HL-60/S4 treated with retinoic acid at 250 ng/mL for 4 days and 3 days (cell line): ENCODE results near the gene PHPT1.
"Not testable (repeated sequence)": the region's sequence is repeated elsewhere in the genome, so short reads cannot be mapped to it uniquely, and the experiment has no call there.

Experiments
- in situ Hi-C: fragments of 300-500 bp; cut with MboI; formaldehyde crosslinking; loops from 2 replicates; pipeline ENCODE4 v1.7.0; 2022; ENCODE audit warnings: low sequenced_read_pairs

PHPT1 gene

DNA sequence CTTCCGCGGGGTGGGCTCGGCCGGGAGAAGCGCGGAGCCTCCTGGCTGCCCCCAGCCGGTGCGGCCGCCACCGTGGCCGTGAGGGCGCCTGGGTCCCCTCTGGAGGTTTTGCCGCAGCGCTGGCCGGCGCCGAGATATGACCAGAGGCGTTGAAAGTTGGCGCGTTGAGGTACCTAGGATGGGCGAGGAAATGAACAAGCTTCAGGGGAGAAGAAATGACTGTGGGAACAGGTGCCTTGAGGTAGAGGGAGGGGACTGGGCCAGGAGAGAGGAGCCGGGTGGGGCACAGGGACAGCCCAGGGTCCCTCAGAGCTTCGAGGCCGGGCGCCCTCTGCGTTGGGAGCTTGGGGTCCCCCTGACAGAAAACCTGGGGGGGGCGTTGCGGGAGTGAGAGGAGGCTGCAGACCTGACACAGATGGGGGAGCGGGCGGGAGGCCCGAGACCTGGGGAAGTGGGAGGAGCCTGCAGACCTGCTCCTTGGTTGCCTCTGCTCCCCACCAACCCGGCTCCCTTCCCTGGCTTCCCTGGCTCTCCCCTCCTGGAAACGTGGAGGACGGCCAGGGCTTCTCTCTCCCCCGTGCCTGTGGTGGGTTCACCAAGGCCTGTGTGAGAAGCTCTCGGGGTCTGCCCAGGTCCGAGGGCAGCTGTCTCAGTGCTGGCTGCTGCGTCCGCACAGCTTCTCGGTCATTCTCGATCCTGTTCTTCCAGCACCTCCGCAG is 27.2 kb upstream of the PHPT1 start:
- in situ Hi-C loops: no loop called here

DNA sequence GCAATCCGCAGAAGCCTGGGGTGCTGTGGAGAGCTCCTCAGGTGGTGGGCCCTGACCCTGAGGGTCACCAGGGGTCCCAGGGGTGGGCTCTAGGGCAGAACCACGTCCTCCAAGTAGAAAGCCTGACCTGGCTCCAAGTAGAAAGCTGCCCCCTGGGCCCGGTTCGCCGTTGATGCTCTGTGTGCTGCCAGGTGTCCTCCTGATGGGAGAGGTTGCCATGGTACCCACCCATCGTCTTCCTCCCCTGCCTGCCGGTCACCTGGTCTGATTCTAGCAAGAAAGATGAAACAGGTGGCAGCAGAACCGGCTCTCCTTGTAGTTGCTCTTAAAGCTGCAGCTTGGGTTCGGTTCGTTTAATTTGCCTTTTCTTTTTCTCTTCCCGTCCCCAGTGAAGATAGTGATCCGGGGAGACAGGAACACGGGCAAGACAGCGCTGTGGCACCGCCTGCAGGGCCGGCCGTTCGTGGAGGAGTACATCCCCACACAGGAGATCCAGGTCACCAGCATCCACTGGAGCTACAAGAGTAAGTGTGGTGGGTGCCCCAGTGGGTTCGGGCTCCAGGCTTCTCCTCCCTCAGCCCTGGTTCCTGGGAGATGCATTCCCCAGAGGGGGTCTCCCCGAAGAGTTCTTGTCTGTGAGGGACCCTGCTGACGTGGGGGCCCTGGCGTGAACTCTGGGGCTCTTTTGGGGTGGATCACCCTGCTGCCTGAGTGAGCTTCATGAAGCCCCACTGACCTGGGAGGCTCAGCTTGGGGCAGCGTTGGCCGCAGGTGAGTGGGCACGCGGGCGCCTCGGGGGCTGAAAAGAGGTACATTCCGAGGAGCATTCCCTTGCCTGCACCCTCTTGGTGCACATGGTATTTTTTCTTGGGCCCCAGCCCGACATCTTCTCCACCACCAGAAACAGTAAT is 25.8 kb upstream of the PHPT1 start:
- in situ Hi-C loops: no loop called here

DNA sequence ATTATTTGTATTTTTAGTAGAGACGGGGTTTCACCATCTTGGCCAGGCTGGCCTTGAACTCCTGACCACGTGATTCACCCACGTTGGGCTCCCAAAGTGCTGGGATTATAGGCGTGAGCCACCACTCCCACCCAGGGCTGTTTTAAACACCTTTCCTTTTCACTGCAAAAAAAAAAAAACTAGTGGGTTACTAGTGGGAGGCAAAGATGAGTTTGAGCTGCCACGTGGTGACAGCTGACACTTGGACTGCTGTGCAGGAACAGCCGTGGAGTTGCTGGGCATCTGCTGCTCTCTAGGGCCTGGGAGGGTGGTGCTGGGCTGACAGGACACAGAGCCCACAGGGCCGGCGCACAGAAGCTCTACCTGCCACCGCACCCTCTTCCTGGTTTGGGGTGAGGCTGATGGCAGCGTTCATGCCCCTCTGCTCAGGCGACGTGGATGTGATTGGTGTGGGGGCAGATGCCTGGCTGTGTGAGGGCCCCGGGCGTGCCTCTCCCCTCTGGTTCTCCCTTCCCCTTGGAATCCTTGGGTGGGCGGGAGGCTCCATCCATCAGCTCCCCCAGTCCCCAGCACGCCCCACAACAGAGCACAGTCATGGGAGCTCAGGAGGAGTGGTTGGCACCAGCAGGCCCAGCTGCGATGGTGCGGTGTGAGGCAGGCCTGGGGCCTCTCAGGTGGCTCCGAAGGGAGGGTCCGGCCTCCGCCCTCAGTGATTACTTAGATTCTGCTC is 24.5 kb upstream of the PHPT1 start:
- in situ Hi-C loops: no loop called here

DNA sequence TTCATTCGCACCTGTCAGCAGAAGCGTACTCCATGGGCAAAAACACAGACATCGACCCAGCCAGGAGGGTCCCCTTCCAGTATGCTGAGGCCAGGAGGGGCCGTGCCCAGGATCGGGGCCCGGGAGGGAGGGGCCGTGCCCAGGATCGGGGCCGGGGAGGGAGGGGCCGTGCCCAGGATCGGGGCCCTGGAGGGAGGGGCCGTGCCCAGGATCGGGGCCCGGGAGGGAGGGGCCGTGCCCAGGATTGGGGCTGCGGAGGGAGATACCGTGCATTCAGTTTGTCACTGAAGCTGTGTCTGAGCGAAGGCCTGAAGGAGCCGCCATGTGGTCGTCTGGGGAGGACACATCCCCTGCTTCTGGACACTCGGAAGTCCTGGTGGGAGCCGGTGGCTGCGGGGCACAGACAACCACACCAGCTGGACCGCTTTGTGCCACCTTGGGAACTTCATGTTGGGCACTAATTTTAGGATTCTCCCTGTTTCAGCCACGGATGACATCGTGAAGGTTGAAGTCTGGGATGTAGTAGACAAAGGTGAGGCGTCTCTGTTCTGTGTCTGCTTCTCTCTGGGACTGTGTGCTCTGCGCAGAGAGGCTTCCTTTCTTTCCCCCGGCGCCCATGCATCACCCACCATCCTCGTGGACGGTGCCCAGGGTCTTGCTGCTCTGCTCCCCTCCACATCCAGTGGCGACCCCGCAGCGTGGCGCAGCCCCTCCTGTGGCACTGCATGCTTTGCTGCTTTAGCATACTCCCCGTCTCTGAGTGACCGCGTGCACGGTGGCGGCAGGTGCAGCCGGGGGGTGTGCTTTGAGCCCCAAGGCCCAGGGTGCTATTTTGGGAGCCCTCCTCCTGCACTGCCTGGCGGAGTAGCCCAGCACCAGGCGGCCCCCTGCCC is 23.7 kb upstream of the PHPT1 start:
- in situ Hi-C loops: no loop called here

DNA sequence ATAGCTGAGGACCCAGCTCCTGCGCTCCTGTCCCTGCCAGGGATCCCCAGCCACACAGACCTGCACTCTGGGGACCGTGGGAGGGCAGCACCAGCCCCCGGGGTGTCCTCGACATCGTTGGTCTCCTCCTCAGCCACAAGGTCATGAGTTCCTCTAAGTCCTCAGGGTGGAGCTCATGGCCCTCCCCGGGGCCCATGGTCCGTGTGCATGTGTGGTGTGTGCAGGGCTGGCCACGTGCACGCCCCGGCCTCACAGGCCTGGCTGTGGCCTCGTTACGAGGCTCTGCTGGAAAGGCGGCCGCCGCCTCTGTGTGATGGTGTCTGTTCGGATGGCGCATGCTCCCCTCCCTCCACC is 23.0 kb upstream of the PHPT1 start:
- in situ Hi-C loops: no loop called here

DNA sequence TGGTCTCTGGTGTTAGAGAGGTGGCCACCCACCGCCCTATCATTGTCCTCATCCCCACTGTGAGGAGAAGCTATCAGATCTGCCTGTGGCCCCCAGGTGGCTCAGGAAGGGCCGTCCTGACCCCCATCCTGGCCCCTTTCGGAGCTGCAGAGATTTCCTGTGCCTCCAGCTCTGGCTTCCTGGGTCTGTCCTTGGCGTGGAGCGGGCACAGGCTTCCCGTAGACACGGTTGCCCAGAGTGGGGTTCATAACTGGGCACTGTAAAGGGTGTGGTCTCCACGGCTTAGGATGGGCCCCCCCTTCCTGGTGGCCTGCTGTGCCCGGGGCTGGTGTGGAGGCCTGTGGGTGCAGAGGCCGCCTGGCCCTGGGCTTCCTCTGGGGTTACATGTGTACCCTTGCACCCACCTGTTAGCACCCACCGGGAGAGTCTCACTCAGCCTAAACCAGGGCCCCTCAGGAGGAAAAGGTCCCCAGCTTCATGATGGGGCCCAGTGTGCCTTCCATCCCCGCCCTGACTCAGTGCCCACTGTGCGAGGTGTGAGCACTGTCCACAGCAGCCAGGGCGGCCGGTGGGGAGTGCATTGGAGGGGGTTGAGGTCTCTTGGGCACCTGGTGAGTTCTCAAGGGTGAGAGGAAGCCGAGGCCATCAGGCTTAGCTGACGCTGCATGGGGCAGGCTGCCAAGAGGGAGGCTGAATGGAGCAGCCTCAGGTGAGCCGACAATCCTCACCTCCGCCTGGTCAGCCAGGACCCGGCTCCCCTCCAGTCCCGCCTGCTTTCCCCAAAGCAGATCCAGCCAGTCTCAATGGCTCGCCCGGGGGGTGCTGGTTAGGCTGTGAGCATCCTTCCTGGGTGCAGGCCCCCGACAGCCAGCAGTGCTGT is 22.3 kb upstream of the PHPT1 start:
- in situ Hi-C loops: no loop called here

DNA sequence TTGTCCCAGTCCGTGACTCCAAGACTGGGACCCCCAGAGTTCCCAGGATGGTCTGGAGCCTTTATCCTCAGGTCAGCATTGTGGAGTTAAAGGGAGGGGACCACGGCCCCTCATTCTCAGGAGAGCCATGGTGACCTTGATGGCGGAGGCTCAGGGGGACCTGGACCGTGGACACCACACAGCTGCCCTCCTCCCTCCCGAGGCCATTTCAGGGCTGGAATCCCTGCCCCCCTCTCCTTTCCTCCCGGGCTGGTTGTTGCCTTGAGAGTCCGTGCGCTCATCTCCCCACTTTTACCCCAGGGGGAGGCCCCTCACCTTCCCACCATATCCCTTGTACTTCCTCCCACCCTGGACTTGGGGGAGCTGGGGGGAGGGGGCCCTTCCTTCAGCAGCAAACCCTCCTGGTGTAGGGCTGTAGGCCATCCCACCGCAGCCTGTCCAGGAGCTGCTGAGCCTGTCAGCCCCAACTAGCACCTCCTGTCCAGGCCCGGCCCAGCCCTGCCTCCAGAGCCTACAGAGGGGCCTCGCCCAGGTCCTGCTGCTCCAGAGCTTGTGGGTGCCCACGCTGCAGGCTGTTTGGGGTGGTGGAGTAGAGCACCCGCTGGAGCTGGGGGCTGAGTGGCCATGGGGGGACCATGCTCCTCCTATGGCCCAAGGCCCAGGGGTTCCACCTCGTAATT is 21.3 kb upstream of the PHPT1 start:
- in situ Hi-C loops: no loop called here

DNA sequence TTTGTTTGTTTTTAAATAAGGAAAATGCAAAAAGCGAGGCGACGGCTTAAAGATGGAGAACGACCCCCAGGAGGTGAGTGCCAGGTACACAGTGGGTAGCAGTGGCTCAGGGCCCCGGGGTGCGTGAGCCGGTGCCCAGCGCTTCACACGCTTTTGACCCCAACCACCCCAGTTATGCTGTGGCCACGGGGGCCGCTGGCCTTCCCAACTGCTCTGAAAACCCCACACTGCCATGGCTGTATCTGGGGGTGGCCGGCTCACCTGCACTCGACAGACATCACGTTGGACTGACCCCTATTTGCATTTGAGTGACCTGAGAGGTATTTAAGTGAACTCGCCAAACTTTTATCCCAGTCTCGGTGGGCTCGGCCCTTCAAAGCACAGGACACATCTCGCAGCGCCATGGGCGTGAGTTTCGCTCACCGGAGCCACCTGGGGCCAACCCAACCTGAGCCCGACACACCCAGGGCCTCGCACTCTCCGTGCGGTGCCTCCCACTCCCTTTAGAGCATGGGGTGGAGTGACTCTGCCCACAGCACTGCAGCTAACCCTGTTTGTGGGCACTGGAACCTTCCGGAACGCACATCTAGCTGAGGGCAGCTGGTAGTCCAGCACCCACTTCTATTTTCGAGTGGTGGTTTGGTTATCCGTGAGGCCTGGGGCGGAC is 20.6 kb upstream of the PHPT1 start:
- in situ Hi-C loops: no loop called here

DNA sequence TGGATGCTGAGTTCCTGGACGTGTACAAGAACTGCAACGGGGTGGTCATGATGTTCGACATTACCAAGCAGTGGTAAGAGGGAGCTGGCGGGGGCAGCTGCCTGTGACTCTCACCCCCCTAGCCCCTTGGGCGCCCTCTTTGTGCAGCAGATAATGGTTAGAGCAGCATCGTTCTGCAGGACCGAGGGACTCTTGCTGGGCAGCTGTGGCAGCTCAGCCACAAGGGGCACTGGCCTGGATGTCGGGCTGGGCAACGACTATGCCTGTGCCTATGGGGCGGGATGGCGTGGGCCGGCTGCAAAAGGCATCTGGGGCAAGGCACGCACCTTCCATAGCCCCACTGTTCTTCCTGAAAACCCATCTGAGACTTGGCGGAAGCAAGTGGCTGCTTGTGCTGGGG is 19.8 kb upstream of the PHPT1 start:
- in situ Hi-C loops: no loop called here

DNA sequence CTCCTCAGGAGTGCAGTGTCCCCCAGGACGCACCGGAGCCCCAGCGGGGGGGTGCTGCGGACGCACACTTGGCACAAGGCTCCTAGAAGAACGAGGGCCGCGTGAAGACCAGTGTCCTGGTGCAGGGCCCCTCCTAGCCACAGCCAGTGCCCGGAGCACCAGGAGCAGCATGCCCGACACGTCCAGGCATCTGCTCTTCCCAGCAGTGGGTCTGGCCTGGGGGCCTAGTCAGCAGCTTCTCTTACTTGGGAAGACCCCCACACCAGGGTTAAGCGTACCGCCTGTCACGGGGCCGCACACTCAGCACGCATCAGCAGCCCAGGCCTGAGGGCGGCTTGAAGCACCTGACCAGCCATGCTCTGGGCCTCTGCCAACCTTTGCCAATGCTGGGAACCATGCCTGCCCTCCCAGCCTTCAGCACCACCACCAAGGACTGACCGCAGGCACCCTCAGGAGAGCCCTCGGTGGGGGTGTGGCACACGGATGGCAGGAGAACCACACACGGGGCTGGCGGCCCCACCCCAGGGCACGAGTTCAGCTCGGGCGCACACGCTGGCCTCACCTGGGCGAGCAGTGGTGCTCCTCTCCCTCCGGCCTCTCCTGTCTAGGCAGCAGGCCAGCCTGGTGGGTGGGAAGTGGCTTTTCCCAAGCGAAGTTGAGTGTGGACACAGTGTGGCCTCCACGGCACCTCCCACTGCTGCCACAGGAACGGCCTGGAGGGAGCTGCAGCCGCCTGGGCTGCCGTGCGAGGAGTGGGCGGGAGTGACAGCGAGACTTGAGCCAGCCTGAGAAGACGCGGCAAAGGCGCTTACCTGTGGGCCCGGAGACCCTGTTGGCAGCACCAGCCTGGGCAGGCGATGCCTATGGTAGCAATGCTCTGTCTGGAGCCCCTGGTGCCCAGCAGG is 19.0 kb upstream of the PHPT1 start:
- in situ Hi-C loops: no loop called here

DNA sequence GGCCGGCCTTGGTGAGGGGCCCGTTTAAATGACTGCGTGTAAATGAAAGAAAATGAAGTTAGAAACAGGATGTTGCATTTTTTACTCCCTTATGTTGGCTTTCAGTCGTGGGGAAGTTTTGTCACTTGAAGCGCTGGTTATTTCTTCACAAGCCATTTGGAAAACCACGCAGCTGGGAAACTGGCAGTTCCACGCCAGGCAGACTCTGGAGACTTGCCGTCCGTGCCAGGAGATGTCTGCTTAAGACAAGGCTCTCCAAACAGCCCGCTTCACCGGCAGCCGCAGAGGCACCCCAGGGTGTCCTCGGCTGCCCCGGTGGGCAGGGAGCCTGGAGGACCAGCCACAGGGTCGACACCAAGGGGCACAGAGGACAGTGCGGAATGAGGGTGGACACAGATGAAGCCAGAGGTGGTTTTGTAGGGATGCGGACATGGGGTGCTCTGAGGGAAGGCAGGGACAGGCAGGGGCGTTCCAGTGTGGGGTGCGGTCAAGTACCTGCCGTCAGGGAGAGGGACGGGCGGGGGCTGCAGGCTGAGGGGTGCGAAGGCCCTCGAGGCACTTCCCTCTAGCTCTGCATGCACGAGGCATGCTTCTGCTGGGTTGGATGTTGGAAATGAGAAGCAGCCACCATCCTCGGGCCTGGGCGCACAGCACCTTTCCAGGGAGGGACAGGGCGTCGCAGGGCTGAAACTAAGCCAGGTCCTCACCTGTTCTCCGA is 18.0 kb upstream of the PHPT1 start:
- in situ Hi-C loops: no loop called here

DNA sequence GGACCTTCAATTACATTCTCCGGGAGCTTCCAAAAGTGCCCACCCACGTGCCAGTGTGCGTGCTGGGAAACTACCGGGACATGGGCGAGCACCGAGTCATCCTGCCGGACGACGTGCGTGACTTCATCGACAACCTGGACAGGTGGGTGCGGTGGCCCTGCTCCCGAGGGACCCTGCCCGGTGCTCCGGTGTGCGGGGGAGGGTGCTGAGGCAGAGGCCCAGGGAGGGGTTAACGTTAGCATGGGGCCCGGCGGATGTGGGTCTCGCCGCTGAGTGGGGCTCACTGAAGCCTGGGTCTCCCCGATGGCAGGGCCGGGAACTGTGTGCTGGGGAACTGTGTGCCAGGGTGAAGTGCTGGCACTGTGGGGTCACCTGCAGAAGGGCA is 17.5 kb upstream of the PHPT1 start:
- in situ Hi-C loops: no loop called here

DNA sequence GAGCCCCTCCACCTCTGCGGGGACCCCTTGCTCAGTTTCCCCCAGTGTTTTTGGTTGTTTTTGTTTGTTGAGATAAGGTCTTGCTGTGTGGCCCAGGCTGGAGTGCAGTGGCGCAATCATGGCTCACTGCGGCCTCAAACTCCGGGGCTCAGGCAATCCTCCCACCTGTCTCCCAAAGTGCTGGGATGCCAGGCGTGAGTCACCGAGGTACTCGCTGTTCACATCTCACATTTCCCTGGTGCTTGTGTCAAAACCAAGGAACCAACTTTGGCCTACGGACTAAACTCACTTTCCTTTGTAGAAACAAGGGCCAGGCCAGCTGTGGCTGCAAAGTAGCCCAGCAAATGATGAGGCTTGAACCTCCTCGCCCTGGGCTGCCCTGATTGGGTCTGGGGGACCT is 16.6 kb upstream of the PHPT1 start:
- in situ Hi-C loops: no loop called here

DNA sequence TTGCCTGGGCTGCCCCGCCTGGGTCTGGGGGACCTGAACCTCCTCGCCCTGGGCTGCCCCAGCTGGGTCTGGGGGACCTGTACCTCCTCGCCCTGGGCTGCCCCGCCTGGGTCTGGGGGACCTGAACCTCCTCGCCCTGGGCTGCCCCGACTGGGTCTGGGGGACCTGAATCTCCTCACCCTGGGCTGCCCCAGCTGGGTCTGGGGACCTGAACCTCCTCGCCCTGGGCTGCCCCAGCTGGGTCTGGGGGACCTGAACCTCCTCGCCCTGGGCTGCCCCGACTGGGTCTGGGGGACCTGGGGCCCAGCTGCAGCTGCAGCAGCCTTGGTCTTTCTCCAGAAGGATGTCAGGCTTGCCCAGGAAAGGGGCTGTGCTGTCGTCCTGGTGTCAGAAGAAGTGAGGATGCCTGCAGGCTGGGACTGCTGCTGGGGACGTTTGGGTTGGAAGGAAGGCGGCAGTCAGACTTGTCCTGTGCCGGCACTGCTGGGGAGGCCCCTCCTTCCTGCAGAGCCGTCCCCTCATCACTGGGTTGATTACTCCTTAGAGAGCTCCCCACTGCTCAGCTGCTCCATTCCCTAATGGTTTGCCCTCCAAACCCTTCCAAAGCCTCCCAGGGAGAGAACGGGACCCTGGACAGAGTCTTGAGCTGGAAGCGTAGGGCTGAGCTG is 15.7 kb upstream of the PHPT1 start:
- in situ Hi-C loops: not testable (repeated sequence)

DNA sequence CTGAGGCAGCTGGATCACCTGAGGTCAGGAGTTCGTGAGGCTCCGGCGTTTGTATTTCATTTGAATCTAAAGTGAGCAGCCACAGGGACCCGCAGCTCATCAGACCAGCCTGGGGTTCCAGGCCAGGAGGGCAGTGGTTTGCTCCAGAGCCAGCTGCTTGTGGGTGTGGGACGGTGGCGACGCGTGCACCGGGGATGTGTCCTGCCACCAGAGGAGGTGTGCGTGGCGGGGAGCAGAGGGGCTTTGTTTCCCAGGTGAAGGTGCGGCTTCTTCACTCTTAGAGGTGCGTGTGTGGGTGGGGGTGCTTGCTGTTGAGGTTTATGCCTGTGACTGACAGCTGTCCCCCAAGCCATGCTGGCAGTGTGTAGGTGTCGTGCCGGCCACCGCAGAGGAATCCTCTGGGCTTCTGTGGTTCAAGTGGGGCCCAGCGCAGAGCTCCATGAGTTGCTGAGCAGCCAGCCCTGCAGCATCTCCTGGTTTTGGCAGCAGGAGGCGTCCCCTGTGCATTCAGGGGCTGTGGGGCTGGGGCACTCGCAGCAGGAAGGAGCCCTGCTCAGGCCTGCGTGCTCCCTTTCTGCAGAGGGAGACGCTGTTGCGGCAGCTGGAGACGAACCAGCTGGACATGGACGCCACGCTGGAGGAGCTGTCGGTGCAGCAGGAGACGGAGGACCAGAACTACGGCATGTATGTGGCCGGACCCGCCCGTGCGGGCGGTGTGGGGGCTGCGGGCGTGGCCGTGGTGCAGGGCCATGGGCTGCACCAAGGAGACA is 13.9 kb upstream of the PHPT1 start:
- in situ Hi-C loops: no loop called here
